ENCODE data around the gene PBLD.
A peak's percentile ranks its signal among the peaks of the same experiment; 100 is the strongest.
"Not testable (repeated sequence)": the region's sequence is repeated elsewhere in the genome, so short reads cannot be mapped to it uniquely, and the experiment has no call there.

Gene PBLD

DNA sequence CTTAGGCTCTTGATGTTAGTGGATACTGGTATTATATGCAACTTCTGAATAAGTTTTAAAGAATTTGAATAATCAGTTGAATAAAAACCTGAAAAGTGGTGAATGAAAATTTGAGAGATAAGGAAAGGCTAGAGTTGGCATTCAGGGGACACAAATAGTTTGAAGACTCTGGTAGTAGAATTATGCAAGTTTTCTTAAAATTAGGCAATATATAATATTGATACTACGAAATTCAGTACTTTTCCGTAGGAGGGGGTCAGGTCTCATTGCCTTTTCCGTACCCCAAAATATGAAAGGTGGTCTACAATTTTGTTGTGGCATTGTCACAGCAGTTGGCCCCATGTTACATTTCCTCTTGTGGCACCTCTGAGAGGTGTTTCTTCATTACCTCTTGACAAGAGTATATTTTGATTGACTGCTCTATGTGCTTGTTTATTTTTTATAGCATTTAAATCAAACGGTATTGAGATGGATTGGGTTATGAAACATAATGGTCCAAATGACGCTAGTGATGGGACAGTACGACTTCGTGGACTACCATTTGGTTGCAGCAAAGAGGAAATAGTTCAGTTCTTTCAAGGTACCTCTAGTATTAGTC, 4.1 kb upstream of the PBLD start:
- Mint-ChIP-seq H3K4me1 (peaks cover 72% of the 10 kb centered on the region), H3K9me3 (no peaks in the 10 kb centered on the region), H3K36me3 (peaks cover 75% of the 10 kb centered on the region), H3K27me3 (no peaks in the 10 kb centered on the region), H3K27ac (peak overlapping the region; percentile 78), H3K4me3 (peak overlapping the region; percentile 41)
- ATAC-seq, result no peak

DNA sequence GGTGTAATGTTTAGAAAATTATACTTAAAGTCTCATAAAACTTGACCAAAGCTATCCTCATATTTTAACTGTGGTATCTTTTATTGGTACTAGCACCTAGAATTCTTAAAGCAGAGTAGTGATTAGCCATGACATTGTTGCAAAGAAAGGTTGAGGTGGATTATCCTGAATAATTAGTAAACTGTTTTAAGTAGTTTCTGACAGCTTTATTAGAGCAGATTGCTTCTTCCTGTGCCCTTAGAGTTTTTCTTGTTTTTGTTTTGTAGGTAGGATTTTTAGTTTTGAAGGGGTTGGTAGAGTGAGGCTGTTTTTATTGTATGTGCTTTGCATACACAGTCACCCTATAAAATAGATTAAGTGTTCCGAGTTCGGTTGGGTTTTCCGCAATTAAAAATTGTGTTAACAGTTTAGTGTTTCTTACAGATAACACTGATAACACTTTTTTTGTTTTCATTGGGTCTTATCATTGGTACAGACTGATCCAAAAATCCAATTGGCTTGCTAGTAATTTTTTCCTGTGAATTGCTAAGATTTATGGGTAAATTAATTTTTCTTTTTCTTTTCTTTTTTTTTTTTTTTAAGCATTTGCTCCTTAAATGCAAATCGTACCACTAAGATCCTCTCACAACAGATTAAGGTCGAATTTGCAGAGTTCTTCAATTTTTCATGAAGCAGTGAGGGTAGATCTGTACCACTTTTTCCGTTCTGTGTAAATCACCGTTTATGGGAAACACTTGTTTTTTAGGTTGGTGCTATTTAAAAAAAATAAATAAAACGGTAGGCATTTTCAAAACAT, 2.1 kb upstream of the PBLD start:
- peaks cover 81% of the 10 kb centered on the region for H3K4me1 Mint-ChIP-seq
- peaks cover 57% of the 10 kb centered on the region for H3K36me3 Mint-ChIP-seq
- no peaks in the 10 kb centered on the region for H3K27me3 Mint-ChIP-seq
- no peak for ATAC-seq
- H3K4me3 Mint-ChIP-seq, result peak overlapping the region; percentile 98
- H3K9me3 Mint-ChIP-seq, result no peaks in the 10 kb centered on the region
- H3K27ac Mint-ChIP-seq, result peak overlapping the region; percentile 78

DNA sequence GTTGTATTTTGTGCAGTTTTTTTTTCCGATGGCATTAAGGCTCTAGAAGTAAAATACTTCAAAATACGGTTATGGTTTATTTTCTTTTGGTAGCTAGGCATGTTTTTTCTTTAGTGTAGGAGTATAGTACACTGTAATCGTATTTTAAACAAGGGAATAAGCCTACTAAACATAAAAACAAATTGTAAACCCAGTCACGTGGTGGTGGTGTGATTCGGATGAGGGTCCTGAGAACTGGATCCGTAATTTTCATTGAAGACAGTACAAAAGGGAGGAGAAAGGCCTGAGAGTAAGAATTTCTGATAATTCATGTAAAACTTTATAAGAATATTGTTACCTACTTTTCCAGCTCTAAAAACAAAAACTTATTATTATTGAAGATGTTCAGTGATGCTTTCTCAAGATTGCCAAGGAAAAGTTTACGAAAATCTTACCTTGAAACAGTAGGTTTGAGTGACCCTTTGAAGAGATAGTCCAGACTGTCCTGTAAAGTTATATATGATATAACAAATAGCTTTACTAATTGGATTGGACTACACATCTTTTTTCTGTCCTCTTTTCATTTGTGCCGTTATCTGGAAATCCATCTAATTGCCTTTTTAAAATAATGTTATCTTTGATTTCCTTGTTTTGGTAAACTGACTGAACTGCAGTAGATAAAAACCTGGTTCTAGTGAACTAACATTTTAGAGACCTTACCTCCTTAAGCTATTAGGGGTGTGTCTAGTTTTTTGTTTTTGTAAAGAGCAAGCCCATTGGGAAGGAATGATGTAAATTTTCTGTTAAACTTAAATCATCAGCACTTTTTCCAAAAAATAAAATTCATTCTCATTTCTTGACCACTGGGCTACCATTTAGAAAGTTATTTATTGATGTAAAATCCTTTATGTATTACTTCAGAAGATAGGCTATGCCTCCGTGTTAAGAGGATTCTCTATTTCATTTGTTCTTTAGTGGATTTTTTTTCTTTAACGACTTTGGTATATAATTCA, 1.0 kb upstream of the PBLD start:
- Mint-ChIP-seq H3K36me3 (peaks cover 46% of the 10 kb centered on the region), H3K9me3 (no peaks in the 10 kb centered on the region), H3K4me3 (peak overlapping the region; percentile 98), H3K27ac (peak overlapping the region; percentile 99), H3K4me1 (peaks cover 74% of the 10 kb centered on the region), H3K27me3 (no peaks in the 10 kb centered on the region)
- no peak for ATAC-seq

DNA sequence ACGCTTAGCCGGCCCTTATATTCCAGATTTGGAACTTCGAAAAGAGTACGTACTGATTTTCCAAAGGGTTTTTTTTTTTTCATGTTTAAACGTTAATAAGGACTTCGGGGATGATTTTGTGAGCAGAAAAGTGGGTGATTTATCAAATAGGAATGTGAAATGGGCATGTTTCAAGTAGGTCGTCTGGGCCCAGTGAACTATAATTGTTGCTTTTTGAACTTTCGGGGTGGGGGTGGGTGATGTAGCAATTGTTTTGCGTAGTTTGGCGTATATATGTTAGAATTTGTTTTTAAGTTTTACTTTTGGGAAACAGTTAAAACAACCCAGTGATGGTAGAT, 299 bp upstream of the PBLD start:
- ATAC-seq, result no peak
- H3K27me3 Mint-ChIP-seq, result no peaks in the 10 kb centered on the region

DNA sequence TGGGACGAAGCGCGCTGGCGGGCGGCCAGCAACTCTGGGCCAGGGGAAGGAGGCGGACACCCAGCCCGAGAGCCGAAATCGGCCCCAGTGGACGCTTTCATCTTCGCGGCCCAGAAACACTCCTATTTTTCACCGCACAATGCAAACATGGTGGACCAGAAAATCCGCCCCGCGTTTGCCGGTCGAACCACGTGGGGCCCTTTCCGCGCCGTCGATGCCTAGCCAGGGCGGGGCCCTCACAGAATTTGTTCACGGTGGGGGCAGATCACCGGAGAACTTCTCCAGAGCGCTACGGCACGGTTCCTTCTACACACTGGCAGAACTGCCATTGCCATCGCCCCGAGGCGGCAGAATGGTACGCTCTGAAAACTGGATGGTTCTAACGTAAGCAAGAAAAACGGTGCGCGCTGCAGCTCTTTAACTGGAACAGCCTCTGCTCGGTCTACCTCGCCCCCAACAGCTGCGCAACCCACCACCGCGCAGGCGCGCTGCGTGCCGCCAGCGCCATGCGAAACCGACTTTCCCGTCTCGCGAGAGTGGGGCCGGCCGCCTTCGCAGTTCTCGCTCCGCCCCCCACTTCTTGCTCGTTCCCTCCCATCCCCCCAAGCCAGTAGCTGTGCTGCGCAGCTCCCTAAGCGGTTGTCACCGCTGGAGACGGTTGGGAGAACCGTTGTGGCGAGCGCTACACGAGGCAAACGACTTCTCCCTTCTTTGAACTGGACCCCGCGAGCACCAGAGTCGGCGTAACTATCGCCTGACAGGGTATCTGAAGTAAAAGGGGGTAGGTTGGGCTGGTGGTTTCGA, 1.1 kb downstream of the PBLD start, which contains the start of gene HNRNPH3:
Gene HNRNPH3, plus strand, starts transcription at position 610 of the 804 bp plus-strand sequence. CDS start 5,158 bp downstream, outside the sequence.
- ATAC-seq, result peak; percentile 93
- H3K4me3 Mint-ChIP-seq, result peak within 1 kb of the TSS; percentile 98
- H3K36me3 Mint-ChIP-seq, result peaks cover 27% of the 10 kb centered on the region
- H3K27ac Mint-ChIP-seq, result peak within 1 kb of the TSS; percentile 99
- no peaks in the 10 kb centered on the region for H3K9me3 Mint-ChIP-seq
- peaks cover 61% of the 10 kb centered on the region for H3K4me1 Mint-ChIP-seq
- H3K27me3 Mint-ChIP-seq, result no peaks in the 10 kb centered on the region

More for the DNA sequence above, 299 bp upstream of the PBLD start:
- Mint-ChIP-seq H3K36me3 (peaks cover 39% of the 10 kb centered on the region), H3K4me3 (peak overlapping the region; percentile 98), H3K27ac (peak overlapping the region; percentile 99), H3K4me1 (peaks cover 74% of the 10 kb centered on the region), H3K9me3 (no peaks in the 10 kb centered on the region)

DNA sequence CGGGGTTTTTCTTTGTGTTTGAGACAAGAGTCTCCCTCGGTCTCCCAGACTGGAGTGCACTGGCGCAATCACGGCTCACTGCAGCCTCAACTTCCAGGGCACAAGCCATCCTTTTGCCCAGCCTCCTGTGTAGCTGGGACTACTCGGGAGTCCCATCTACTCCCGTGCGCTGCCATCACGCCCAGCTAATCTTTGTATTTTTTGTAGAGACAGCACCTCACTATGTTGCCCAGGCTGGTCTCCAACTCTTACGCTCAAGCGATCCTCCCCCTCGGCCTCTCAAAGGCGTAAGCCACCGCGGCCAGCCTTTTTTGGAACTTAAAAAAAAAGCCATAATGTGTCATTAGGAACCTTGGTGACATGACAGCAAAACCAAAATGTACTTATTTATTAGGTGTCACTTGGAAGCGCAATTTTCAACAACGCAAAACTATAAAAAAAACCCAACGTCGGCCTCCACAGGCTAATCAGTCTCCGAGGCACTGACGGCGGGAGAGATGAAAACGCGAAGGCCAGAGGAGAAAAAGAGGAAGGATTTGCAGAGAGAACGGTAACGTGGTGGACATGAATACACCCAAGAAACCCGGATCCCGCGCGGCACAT, 1.8 kb downstream of the PBLD start:
- Mint-ChIP-seq H3K27me3 (no peaks in the 10 kb centered on the region), H3K4me1 (peaks cover 54% of the 10 kb centered on the region)
- no peak for ATAC-seq

DNA sequence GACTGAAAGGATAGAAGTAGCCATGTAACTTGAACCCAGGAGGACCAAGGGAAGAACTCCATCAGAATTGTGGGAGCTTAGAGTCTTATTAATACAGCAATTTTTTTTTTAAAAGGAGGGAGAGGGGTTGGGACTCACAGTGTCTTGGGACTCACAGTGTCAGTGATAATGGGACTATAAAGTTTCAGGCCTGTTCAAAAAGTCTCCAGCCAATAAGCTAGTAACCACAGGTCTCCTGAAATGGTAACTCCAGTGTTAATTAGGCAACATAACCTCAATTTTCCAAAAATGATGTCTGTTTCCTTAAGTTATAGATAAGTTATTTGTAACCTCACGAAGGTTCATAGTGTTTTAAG, 3.2 kb downstream of the PBLD start:
- Mint-ChIP-seq H3K4me1 (peaks cover 40% of the 10 kb centered on the region), H3K27me3 (no peaks in the 10 kb centered on the region), H3K36me3 (peaks cover 12% of the 10 kb centered on the region), H3K27ac (no peak overlapping the region), H3K9me3 (no peaks in the 10 kb centered on the region), H3K4me3 (no peak overlapping the region)
- no peak for ATAC-seq

More for the DNA sequence above, 1.8 kb downstream of the PBLD start:
- Mint-ChIP-seq H3K9me3 (no peaks in the 10 kb centered on the region), H3K27ac (peak overlapping the region; percentile 99), H3K4me3 (peak overlapping the region; percentile 98), H3K36me3 (peaks cover 20% of the 10 kb centered on the region)

DNA sequence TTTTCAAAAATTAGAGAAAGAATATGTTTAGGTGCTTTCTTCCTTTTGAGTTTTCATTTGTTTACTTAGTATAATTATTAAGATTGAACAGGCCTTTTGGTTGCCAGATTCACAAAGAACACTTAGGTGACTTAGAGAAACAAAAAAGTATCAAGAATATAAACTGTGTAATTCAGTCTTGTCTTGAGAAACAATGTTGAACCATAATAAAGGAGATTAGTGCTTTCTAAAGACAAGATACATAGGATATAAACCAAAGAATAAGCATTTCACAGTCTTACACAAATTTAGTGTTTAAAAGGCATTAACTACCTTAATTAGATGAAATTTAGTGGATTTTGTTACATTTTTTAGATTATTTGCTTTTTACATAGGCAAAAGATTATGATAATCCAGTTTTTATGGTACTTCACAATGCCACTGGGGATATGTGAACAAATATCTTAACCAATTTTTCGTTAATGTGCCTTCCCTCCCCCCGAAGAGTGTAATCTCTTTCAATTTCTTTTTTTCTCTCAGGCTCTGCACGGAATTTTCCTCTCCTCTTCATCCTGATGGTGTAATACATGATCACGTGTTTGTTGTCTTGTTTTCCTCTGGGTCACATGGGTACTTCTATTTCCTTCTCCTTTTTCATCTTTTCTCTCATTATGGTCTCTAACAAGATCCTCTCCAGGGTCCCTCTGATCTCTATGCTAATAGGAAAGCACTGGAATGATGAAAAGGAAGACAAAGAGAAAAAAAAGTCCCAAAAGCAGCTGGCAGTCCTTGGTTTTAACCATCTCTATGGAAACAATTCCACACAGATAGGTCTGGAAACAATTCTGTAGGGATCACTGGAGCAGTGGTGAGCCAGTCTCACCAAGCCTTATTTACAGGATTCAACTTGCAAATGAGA, 4.6 kb downstream of the PBLD start:
- peak overlapping the region; percentile 6 for H3K27ac Mint-ChIP-seq
- H3K4me1 Mint-ChIP-seq, result peaks cover 26% of the 10 kb centered on the region
- peaks cover 5% of the 10 kb centered on the region for H3K36me3 Mint-ChIP-seq
- peak overlapping the region; percentile 24 for H3K4me3 Mint-ChIP-seq
- no peak for ATAC-seq
- H3K9me3 Mint-ChIP-seq, result no peaks in the 10 kb centered on the region
- H3K27me3 Mint-ChIP-seq, result no peaks in the 10 kb centered on the region

DNA sequence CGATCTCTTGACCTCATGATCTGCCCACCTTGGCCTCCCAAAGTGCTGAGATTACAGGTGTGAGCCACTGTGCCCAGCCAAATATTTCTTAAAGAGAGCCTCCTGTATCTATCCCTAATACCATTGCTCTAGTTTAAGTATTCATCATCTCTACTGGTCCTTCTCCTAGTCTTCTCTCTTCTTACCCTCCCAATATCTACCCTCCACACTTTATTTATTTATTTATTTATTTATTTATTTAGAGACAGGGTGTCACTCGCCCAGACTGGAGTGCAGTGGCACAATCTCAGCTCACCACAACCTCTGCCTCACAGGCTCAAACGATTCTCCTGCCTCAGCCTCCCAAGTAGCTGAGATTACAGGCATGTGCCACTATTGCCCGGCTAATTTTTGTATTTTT, 8.3 kb downstream of the PBLD start:
- H3K4me1 Mint-ChIP-seq, H3K4me3 Mint-ChIP-seq, H3K36me3 Mint-ChIP-seq, H3K27me3 Mint-ChIP-seq, H3K27ac Mint-ChIP-seq, ATAC-seq, H3K9me3 Mint-ChIP-seq: not testable (repeated sequence)

DNA sequence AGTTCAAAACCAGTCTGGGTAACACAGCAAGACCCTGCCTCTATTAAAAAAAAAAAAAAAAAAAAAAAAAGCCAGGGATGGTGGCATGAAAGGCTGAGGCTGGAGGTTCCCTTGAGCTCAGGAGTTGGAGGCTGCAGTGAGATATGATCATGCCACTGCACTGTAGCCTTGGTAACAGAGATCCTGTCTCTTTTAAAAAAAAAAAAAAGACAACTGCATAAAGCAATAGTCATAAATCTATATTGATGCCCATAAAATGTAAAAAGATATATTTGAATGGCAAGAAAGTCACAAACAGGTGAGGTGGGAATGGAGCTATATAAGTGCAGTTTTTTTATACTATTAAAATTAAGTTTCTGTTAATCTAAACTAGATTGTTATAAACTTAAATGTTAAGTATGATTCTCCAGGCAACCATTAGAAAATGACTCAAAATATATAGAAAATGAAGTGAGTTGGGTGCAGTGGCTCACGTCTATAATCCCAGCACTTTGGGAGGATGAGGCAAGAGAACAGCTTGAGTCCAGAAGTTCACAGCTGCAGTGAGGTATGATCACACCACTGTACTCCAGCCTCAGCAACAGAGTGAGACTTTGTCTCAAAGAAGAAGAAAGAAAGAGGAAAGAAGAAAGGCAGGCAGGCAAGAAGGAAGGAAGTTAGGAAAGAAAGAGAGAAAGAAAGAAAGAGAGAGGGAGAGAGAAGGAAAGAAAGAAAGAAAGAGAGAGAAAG, 14.2 kb downstream of the PBLD start:
- no peaks in the 10 kb centered on the region for H3K4me1 Mint-ChIP-seq
- no peak overlapping the region for H3K27ac Mint-ChIP-seq
- H3K9me3 Mint-ChIP-seq, result peaks cover 11% of the 10 kb centered on the region
- H3K4me3 Mint-ChIP-seq, result no peak overlapping the region
- ATAC-seq, result no peak
- H3K36me3 Mint-ChIP-seq, result peaks cover 16% of the 10 kb centered on the region
- no peaks in the 10 kb centered on the region for H3K27me3 Mint-ChIP-seq

DNA sequence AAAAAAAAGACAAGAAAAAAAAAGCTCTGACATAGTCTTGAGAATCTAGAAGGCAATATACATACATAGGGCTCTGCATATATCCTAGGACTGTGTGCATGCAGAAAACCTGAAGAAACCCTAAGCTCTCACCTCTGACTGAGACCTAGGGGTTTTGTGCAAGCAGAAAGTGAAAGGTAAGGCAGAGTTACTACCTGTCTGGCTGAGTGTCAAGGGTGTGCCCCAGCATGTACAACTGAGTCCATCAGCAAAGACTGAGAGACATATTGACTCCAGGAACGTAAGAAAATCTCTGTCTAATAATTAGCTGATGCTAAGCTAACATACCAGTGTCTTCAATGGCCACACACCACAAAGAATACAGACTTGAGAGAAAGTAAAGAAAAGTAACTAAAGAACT, 17.1 kb downstream of the PBLD start:
- no peak overlapping the region for H3K4me3 Mint-ChIP-seq
- no peak for ATAC-seq

DNA sequence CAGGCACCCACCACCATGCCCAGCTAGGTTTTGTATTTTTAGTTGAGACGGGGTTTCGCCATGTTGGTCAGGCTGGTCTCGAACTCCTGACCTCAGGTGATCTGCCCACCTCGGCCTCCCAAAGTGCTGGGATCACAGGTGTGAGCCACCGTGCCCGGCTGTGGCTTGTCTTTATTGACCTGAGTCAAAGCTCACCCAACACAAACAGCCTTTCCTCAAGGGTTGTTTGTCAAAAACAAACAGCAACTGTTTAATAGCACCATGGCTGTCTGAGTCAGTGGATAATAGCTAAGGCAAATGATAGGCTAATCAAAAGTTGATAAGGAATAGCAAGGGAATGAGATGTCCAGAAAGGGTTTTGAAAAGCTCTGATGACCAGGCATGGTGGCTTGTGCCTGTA, 17.8 kb downstream of the PBLD start:
- Mint-ChIP-seq H3K9me3 (peaks cover 11% of the 10 kb centered on the region), H3K36me3 (peaks cover 12% of the 10 kb centered on the region)
- not testable (repeated sequence) for ATAC-seq, H3K4me3 Mint-ChIP-seq, H3K27ac Mint-ChIP-seq, H3K4me1 Mint-ChIP-seq, H3K27me3 Mint-ChIP-seq

More for the DNA sequence above, 17.1 kb downstream of the PBLD start:
- no peaks in the 10 kb centered on the region for H3K4me1 Mint-ChIP-seq
- H3K27me3 Mint-ChIP-seq, result no peaks in the 10 kb centered on the region
- no peak overlapping the region for H3K27ac Mint-ChIP-seq
- H3K9me3 Mint-ChIP-seq, result peaks cover 11% of the 10 kb centered on the region
- H3K36me3 Mint-ChIP-seq, result peaks cover 12% of the 10 kb centered on the region

DNA sequence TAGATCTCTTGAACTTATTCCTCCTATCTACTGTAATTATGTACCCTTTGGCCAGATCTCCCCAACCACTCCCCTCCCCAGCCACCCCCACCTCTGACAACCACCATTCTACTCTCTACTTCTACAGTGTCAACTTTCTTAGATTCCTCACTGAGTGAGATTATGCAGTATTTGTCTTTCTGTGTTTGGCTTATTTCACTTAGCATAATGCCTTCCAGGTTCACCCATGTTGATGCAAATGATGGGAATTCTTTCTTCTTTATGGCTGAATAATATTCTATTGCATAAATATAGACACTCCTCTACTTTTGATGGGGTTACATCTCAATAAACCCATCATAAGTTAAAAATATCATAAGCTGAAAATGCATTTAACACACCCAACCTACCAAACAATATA, 22.2 kb downstream of the PBLD start:
- Mint-ChIP-seq H3K9me3 (no peaks in the 10 kb centered on the region), H3K27me3 (no peaks in the 10 kb centered on the region), H3K4me3 (no peak overlapping the region), H3K4me1 (no peaks in the 10 kb centered on the region), H3K36me3 (no peaks in the 10 kb centered on the region), H3K27ac (no peak overlapping the region)
- ATAC-seq, result no peak
